HFF-Myc (cell line): Measurements from ENCODE around the gene GAK.

Experiments used
- DNase-seq: peaks from one replicate; pipeline ENCODE4 v3.0.0-alpha.2; 2011; ENCODE audit warnings: low read depth; ENCODE audit errors: extremely low read depth
- H3K4me3 ChIP-seq: replicated peaks from 2 replicates; pipeline ENCODE4 v1.5.1; 2011; ENCODE audit warnings: low read depth, mild to moderate bottlenecking, control low read depth, low read length
- CTCF ChIP-seq: IDR thresholded peaks from 2 replicates; pipeline ENCODE4 v1.5.1; 2012; ENCODE audit warnings: mild to moderate bottlenecking, low read depth, low read length, control low read depth; ENCODE audit errors: missing control alignments

GAK gene

GRCh38 chr4:887034-887763 lies 44.9 kb downstream of the GAK start:
- DNase-seq: no peak
- no peak for TF ChIP-seq CTCF
- H3K4me3 ChIP-seq: no peak overlapping the region

GRCh38 chr4:886244-886643 lies 45.9 kb downstream of the GAK start:
- TF ChIP-seq CTCF: no peak
- DNase-seq: no peak
- H3K4me3 ChIP-seq: no peak overlapping the region

- H3K4me3 ChIP-seq: no peak overlapping the region
- DNase-seq: no peak
- TF ChIP-seq CTCF: no peak
Observed at GRCh38 chr4:885353-885752, 46.8 kb downstream of the GAK start.

- DNase-seq: no peak
- H3K4me3 ChIP-seq: no peak overlapping the region
- no peak for TF ChIP-seq CTCF
Observed at GRCh38 chr4:884896-885295, 47.2 kb downstream of the GAK start.

- H3K4me3 ChIP-seq: no peak overlapping the region
- TF ChIP-seq CTCF: no peak
- no peak for DNase-seq
Observed at GRCh38 chr4:884259-884658, 47.9 kb downstream of the GAK start.

GRCh38 chr4:883377-884095 lies 48.6 kb downstream of the GAK start:
- no peak overlapping the region for H3K4me3 ChIP-seq

More at GRCh38 chr4:883377-884095, 48.6 kb downstream of the GAK start:
- TF ChIP-seq CTCF: no peak
- no peak for DNase-seq
